ENCODE data around the gene PNMA8B. TPM values are rescaled to one million over a fixed set of nuclear protein-coding genes. Genes with fewer than 3 reads are reported as not detected.

The PNMA8B gene
- total RNA-seq, 4 donors from 2014 or later = 1.5 to 3.3 (median 1.6) TPM

DNA sequence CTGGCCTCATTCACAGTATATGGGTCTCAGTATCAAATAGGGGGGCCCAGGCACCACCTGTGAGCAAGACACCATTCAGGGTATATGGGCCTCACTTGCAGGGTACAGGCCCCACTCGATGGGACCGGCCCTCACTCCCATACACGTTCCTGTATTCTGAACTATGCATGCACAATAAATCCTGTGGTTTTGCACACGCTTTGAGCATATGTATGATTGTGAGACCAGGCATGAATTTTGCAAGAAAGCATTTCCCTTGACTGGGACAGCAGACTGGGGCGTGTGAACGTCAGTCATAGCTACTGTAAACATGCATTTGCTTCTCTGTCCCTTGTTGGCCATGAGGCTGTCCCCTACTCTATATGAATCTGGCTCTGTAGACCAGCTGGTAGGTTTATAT, 637 bp upstream of the PNMA8B start:
- no peaks in the 10 kb centered on the region for H3K36me3 ChIP-seq
- DNase-seq (ENCODE audit: extremely low spot score) = no peak
- 74% methylated on average over 6 of the region's 6 CpGs for WGBS
- TF ChIP-seq POLR2A (IDR thresholded peaks at IDR 0.05; ENCODE audit: low read depth) (no peak), POLR2AphosphoS5 (IDR thresholded peaks at IDR 0.05) (no peak), EP300 (IDR thresholded peaks at IDR 0.05) (no peak)
- TF ChIP-seq, protein P1, sequence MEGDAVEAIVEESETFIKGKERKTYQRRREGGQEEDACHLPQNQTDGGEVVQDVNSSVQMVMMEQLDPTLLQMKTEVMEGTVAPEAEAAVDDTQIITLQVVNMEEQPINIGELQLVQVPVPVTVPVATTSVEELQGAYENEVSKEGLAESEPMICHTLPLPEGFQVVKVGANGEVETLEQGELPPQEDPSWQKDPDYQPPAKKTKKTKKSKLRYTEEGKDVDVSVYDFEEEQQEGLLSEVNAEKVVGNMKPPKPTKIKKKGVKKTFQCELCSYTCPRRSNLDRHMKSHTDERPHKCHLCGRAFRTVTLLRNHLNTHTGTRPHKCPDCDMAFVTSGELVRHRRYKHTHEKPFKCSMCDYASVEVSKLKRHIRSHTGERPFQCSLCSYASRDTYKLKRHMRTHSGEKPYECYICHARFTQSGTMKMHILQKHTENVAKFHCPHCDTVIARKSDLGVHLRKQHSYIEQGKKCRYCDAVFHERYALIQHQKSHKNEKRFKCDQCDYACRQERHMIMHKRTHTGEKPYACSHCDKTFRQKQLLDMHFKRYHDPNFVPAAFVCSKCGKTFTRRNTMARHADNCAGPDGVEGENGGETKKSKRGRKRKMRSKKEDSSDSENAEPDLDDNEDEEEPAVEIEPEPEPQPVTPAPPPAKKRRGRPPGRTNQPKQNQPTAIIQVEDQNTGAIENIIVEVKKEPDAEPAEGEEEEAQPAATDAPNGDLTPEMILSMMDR (IDR thresholded peaks at IDR 0.05) = no peak
- H3K27me3 ChIP-seq = peaks cover 0 to 41% (median 11%) of the 10 kb centered on the region in 4 donors
- intact Hi-C loops (cut with DNase I) = no loop called here
- H3K4me1 ChIP-seq = peaks cover 11 to 42% (median 34%) of the 10 kb centered on the region in 4 donors
- H3K27ac ChIP-seq (replicated peaks in 1 of 4) = no peak overlapping the region
- no peak overlapping the region for H3K4me3 ChIP-seq
- H3K9me3 ChIP-seq = no peaks in the 10 kb centered on the region

DNA sequence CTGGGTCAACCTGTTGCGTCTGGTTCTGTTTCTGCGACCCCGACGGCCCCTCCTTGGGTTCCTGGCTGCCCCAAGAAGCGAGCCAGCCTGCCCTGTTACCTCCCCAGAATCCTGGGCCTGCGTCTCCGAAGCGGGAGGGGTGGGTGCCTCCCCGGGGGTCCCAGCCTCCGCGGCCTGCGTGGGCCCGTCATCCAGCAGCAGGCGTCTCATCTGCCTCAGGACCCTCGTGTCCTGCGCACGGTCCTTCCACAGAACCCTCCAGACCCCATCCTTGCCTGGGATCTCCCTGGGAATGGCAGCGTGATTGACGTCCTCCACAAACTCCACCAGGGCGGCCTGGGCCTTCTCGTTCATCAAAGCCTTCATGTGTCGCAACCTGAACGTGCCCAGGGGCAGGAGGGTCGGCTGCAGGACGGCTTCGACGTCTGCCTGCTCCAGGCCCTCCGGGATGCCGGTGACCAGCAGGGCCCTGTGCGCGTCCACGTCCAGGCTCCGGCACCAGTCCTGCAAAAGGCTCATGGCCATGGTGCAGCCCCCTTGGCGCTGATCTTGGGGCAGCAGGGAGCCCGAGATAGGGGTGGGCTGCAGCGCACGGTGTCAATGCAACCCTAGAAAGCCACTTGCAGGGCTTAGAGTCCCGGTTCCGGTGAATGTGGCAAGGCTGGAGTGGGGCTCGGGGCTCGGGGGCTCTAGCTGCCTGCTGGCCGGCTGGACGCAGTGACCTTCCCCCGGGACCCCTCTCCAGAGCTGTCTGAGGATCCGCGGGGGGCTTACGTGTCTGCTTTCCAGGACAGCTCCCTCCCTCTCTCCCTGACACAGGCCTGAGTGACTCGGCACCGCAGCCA, 504 bp downstream of the PNMA8B start:
- Histone ChIP-seq H3K4me3 (peak overlapping the region; percentile 41 to 54 (median 44)), H3K27ac (replicated peaks in 1 of 4) (no peak overlapping the region), H3K4me1 (peaks cover 11 to 42% (median 35%) of the 10 kb centered on the region in 4 donors), H3K27me3 (peaks cover 0 to 52% (median 14%) of the 10 kb centered on the region in 4 donors), H3K9me3 (no peaks in the 10 kb centered on the region), H3K36me3 (no peaks in the 10 kb centered on the region)
- no peak for TF ChIP-seq EP300 (IDR thresholded peaks at IDR 0.05)
- TF ChIP-seq, protein P1 (IDR thresholded peaks at IDR 0.05) = no peak
- intact Hi-C loops (cut with DNase I) = no loop called here
- DNase-seq (ENCODE audit: extremely low spot score) = no peak
- WGBS = 57% methylated on average over 24 of the region's 49 CpGs

DNA sequence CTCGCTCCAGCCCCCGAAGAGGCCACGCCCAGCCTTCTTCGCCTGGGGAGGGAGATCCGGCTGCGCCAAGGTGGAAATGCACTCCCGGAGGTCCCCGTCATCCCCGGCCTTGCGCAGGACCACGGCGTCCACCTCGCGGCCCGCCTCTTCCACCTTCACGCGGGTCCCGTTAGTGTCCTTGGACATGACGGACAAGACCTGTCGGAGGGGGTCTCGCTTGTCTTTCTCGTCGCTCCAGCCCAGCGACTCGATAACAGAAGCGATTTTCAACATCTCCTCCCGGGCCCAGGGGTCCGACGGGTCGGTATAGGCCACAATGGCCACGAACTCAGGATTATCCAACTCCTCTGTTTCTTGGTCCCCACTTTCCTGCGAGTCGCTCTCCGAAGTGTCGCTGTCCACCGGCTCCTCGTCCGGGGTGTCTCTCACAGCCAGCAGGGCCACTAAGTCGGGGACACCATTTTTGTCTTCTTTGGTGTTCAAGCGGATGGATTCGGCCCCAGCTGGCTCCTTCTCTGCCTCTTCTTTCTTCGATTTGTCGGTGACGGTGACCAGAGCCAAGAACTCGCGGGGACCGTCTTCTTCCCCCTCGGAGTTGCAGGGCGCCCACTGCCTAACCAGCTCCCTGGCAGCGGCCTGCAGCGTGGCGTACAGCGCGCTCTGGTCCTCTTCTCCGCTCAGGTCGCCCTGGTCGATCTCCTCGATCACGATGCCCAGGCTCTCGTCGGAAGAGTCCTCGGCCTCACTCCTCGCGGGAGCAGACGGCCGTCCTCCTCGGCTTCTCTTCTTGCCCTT, 1.3 kb downstream of the PNMA8B start:
- no peaks in the 10 kb centered on the region for H3K36me3 ChIP-seq
- peak overlapping the region; percentile 50 to 58 (median 56) for H3K4me3 ChIP-seq
- H3K27ac ChIP-seq (replicated peaks in 1 of 4) = no peak overlapping the region
- peaks cover 0 to 60% (median 21%) of the 10 kb centered on the region in 4 donors for H3K27me3 ChIP-seq
- DNase-seq (ENCODE audit: extremely low spot score) = no peak
- no peaks in the 10 kb centered on the region for H3K9me3 ChIP-seq
- intact Hi-C loops (cut with DNase I) = no loop called here
- 76% methylated on average over 60 of the region's 67 CpGs for whole genome bisulfite sequencing
- TF ChIP-seq POLR2AphosphoS5 (IDR thresholded peaks at IDR 0.05) (no peak), POLR2A (IDR thresholded peaks at IDR 0.05; ENCODE audit: low read depth) (no peak), EP300 (IDR thresholded peaks at IDR 0.05) (no peak)
- TF ChIP-seq, protein P1 (IDR thresholded peaks at IDR 0.05) = no peak
- H3K4me1 ChIP-seq = peaks cover 20 to 51% (median 43%) of the 10 kb centered on the region in 4 donors

DNA sequence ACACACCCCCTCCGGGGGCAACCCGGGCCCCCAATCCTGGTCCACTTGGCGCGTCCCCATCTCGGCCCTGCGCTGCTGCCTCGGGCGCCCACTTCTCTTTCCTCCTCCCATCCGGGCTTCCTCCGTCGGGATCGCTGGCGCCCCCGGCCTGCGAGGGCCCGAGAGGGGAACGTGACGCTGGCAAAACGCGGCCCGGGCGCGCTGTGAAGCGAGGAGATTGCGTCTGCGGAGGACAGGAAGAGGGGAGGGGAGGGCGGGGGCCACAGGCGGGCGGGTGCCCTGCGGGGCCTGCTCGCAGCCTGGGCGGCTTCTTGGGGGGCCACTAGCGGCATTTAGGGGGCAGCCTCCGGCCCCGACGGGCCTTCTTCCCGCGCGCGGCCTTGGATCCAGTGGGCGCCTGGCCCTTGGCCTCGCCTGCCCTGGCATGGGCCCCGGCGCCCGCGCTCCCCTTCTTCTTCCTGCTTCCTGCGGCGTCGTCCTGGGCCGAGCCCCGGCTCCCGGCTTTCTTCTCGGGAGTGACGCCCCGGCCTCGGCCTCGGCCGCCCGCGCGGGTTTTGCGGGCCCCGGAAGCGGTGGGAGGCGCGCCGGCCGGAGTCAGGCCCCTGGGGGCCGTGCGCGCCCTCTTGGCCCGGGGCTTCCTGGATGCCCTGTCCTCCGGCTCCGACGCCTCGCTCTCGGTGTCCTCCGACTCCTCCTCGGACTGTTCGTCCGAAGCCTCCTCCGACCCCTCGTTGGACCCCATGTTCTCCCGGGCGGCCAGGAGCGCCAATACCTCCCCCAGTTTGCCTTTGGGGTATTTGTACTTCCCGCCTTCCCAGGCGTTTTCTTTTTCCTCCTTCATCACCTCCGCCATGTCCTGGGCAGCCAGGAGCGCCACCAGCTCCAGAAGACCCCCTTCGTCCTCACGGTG, 2.2 kb downstream of the PNMA8B start:
- no peaks in the 10 kb centered on the region for H3K36me3 ChIP-seq
- no peaks in the 10 kb centered on the region for H3K9me3 ChIP-seq
- WGBS = 33% methylated on average over 33 of the region's 92 CpGs
- H3K27ac ChIP-seq (replicated peaks in 1 of 4) = peak overlapping the region; percentile 35 to 71 (median 59)
- H3K4me3 ChIP-seq = peak overlapping the region; percentile 50 to 58 (median 56)
- intact Hi-C loops (cut with DNase I) = no loop called here
- H3K4me1 ChIP-seq = peaks cover 20 to 57% (median 50%) of the 10 kb centered on the region in 4 donors
- DNase-seq (ENCODE audit: extremely low spot score) = no peak
- TF ChIP-seq EP300 (IDR thresholded peaks at IDR 0.05) (no peak), POLR2A (IDR thresholded peaks at IDR 0.05; ENCODE audit: low read depth) (no peak), POLR2AphosphoS5 (IDR thresholded peaks at IDR 0.05) (no peak)
- TF ChIP-seq, protein P1 (IDR thresholded peaks at IDR 0.05) = no peak
- peaks cover 0 to 68% (median 28%) of the 10 kb centered on the region in 4 donors for H3K27me3 ChIP-seq

Data from esophagus muscularis mucosa (tissue), 4 donors.